ENCODE data around the gene ESRRA. TPM values are rescaled to one million over a fixed set of nuclear protein-coding genes. Genes with fewer than 3 reads are reported as not detected.

The ESRRA gene
- total and polyA plus RNA-seq, 8 donors, result 45.5 to 685 (median 87.0) TPM

DNA sequence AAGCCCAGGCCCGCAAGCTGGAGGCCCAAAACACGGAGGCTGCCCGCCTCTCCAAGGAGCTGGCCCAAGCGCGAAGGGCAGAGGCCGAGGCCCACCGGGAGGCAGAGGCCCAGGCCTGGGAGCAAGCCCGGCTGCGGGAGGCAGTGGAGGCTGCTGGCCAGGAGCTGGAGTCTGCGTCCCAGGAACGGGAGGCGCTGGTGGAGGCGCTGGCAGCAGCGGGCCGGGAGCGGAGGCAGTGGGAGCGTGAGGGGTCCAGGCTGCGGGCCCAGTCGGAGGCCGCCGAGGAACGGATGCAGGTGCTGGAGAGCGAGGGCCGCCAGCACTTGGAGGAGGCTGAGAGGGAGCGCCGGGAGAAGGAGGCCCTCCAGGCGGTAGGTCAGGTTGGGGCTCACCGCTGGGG, 39.5 kb downstream of the ESRRA start:
- intact Hi-C loops (cut with DNase I; ENCODE audit: low total_unique reads), result no loop called here
- Histone ChIP-seq H3K36me3 (peaks cover 0 to 20% (median 0%) of the 10 kb centered on the region in 4 donors), H3K27me3 (no peaks in the 10 kb centered on the region), H3K4me3 (no peak overlapping the region), H3K27ac (no peak overlapping the region), H3K4me1 (peaks cover 13 to 50% (median 38%) of the 10 kb centered on the region in 4 donors), H3K9me3 (no peaks in the 10 kb centered on the region)
- WGBS, 5 donors, result 93 to 97% (median 96%) methylated on average over 25 to 28 of the region's 28 CpGs
- no peak for DNase-seq
- TF ChIP-seq EP300 (IDR thresholded peaks at IDR 0.05), result no peak
- TF ChIP-seq POLR2A (IDR thresholded peaks at IDR 0.05), result no peak
- TF ChIP-seq POLR2AphosphoS5 (IDR thresholded peaks at IDR 0.05), result no peak
- TF ChIP-seq, protein P1, sequence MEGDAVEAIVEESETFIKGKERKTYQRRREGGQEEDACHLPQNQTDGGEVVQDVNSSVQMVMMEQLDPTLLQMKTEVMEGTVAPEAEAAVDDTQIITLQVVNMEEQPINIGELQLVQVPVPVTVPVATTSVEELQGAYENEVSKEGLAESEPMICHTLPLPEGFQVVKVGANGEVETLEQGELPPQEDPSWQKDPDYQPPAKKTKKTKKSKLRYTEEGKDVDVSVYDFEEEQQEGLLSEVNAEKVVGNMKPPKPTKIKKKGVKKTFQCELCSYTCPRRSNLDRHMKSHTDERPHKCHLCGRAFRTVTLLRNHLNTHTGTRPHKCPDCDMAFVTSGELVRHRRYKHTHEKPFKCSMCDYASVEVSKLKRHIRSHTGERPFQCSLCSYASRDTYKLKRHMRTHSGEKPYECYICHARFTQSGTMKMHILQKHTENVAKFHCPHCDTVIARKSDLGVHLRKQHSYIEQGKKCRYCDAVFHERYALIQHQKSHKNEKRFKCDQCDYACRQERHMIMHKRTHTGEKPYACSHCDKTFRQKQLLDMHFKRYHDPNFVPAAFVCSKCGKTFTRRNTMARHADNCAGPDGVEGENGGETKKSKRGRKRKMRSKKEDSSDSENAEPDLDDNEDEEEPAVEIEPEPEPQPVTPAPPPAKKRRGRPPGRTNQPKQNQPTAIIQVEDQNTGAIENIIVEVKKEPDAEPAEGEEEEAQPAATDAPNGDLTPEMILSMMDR (IDR thresholded peaks at IDR 0.05), result no peak

DNA sequence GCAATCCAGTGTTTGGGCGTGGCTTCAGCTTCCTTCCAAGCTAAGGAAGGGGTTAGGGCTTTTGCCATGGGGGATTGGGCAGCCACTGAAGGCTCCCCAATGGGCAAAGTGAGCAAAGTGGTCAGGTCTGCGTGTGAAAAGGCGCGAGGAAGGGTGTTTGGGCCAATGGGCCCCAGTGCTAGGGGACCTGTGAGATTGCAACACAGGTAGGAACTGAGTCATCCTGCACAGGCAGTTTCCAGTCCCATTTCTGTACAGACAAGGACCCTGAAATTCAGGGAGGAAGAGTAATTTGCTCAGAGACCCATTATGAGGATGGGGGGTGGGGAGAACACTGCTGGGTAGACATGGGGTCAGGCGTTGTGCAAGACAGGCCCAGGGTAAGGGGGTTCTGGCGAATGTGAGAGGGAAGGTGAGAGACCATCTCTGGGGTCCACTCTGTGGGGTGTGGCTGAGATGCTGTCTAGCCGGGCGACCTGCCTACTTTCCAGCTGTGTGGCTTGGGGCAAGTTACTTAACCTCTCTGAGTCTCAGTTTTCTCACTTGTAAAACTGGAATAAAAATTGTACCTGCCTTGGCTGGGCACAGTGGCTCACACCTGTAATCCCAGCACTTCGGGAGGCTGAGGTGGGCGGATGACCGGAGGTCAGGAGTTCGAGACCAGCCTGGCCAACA, 42.0 kb downstream of the ESRRA start:
- TF ChIP-seq EP300 (IDR thresholded peaks at IDR 0.05) (no peak), POLR2AphosphoS5 (IDR thresholded peaks at IDR 0.05) (no peak)
- DNase-seq, result no peak
- Histone ChIP-seq H3K27me3 (no peaks in the 10 kb centered on the region), H3K9me3 (no peaks in the 10 kb centered on the region), H3K4me1 (peaks cover 7 to 31% (median 21%) of the 10 kb centered on the region in 4 donors), H3K36me3 (peaks cover 0 to 22% (median 0%) of the 10 kb centered on the region in 4 donors), H3K4me3 (no peak overlapping the region), H3K27ac (no peak overlapping the region)
- 82 to 91% (median 89%) methylated on average over 12 of the region's 12 CpGs for WGBS, 5 donors
- intact Hi-C loops (cut with DNase I; ENCODE audit: low total_unique reads), result no loop called here

DNA sequence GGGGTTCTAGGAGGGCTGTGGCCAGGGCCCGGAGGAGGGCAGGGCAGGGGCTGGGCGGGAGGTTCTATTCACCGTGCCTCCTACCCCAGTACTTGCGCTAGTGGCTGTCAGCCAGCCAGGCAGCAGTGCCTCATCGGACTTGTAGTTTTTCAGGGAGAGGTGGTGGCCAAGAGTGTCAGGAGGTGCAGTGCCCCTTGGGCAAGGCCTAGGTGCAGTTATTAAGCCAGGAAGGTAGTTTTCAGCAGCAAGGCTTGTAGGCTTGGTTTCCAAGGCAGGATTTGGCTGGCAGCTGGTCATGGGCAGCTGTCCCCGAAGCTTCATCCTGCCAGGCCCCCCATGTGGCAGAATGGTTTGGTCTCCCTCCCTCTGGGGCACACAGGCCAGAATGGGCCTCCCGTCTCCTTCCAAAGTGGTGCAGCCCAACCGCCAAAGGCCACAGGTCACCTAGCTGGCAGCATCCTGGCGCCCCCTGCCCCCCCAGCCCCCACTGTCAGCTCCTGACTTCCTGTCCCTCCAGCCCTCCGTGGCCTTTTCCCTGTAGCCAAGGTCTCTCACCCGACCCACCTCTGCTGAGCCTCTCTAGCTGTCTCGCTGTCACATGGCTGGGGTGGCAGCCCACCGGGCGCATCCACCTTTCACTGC, 43.2 kb downstream of the ESRRA start:
- peak overlapping the region in 2 of 5 donors; percentile 32 to 33 for H3K27ac ChIP-seq
- DNase-seq, result peak; percentile 49 to 63
- intact Hi-C loops (cut with DNase I; ENCODE audit: low total_unique reads), result no loop called here
- H3K4me1 ChIP-seq, result peaks cover 0 to 19% (median 12%) of the 10 kb centered on the region in 4 donors
- H3K27me3 ChIP-seq, result no peaks in the 10 kb centered on the region
- no peak overlapping the region for H3K4me3 ChIP-seq
- no peak for TF ChIP-seq EP300 (IDR thresholded peaks at IDR 0.05)
- no peak for TF ChIP-seq POLR2A (IDR thresholded peaks at IDR 0.05)
- TF ChIP-seq, protein P1 (IDR thresholded peaks at IDR 0.05), result no peak
- H3K36me3 ChIP-seq, result peaks cover 0 to 25% (median 0%) of the 10 kb centered on the region in 4 donors
- 53 to 65% (median 55%) methylated on average over 10 to 14 of the region's 14 CpGs for WGBS, 5 donors
- H3K9me3 ChIP-seq, result no peaks in the 10 kb centered on the region

DNA sequence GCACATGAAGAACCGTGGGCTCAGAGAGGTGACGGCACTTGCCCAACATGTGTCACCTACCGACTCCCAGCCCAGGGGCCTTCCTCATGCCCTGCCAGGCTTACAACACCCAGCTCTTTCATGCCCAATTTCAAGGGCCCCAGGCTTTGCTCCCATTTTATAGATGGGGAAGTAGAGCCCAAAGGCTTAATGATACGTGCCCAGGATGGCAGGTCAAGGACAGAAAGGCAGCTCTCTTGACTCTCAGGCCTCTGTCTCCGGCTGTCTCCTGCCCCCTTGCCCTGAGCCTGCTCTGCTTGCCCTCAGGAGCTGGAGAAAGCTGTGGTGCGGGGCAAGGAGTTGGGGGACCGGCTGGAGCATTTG, 43.7 kb downstream of the ESRRA start:
- TF ChIP-seq POLR2A (IDR thresholded peaks at IDR 0.05), result no peak
- TF ChIP-seq EP300 (IDR thresholded peaks at IDR 0.05), result no peak
- TF ChIP-seq POLR2AphosphoS5 (IDR thresholded peaks at IDR 0.05), result no peak
- TF ChIP-seq, protein P1 (IDR thresholded peaks at IDR 0.05), result no peak
- WGBS, 5 donors, result 86 to 97% (median 88%) methylated on average over 5 to 7 of the region's 7 CpGs
- no peak for DNase-seq
- Histone ChIP-seq H3K9me3 (no peaks in the 10 kb centered on the region), H3K4me1 (peaks cover 0 to 18% (median 8%) of the 10 kb centered on the region in 4 donors), H3K27me3 (no peaks in the 10 kb centered on the region), H3K36me3 (peaks cover 0 to 21% (median 0%) of the 10 kb centered on the region in 4 donors), H3K27ac (no peak overlapping the region), H3K4me3 (no peak overlapping the region)
- intact Hi-C loops (cut with DNase I; ENCODE audit: low total_unique reads), result no loop called here

DNA sequence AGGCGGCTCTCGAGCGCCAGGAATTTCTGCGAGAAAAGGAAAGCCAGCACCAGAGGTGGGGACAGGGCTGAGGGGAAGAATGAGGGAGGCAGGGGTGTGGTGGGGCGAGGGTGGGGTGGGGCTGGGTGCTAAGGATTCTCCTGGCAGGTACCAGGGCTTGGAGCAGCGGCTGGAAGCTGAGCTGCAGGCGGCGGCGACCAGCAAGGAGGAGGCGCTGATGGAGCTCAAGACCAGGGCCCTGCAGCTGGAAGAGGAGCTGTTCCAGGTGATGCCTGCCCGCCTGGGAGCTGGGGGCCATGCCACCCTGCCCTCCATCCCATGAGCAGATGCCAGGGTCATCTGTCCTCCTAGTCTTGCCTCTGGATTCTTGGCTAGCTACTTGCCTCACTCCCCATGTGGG, 44.1 kb downstream of the ESRRA start:
- intact Hi-C loops (cut with DNase I; ENCODE audit: low total_unique reads), result no loop called here
- no peak for DNase-seq
- no peak for TF ChIP-seq POLR2AphosphoS5 (IDR thresholded peaks at IDR 0.05)
- Histone ChIP-seq H3K27ac (no peak overlapping the region), H3K4me1 (peaks cover 0 to 22% (median 9%) of the 10 kb centered on the region in 4 donors), H3K27me3 (no peaks in the 10 kb centered on the region), H3K36me3 (peaks cover 0 to 17% (median 0%) of the 10 kb centered on the region in 4 donors), H3K4me3 (no peak overlapping the region), H3K9me3 (no peaks in the 10 kb centered on the region)
- 80 to 90% (median 88%) methylated on average over 11 of the region's 11 CpGs for WGBS, 5 donors

All from stomach (tissue), 9 donors.